HEK293 (cell line): ENCODE measurements around the gene HAND1.

Experiments
- CTCF ChIA-PET: fragments of 350-600 bp; formaldehyde crosslinking; extraction: SDS; loops from one replicate; lab custom pipeline; 2021; ENCODE audit warnings: antibody characterized with exemption; lab: Yijun Ruan, JAX
- POLR2A ChIA-PET: fragments of 300-600 bp; formaldehyde crosslinking; extraction: SDS; loops from one replicate; lab custom pipeline; 2020; ENCODE audit warnings: antibody characterized with exemption, inconsistent platforms; lab: Yijun Ruan, JAX
- H3K27ac ChIP-seq: fragments of 200-500 bp; sonication (Bioruptor generic); 2 replicates; pipeline ENCODE4 v1.5.1; 2014; ENCODE audit warnings: low read depth, low read length, control low read depth, inconsistent platforms; ENCODE audit errors: extremely low read depth
- H3K36me3 ChIP-seq, 2 experiments: fragments of 200-500 bp in 1 of 2; sonication (Bioruptor generic) in 1 of 2; 1 replicate in 1 of 2; 2 replicates in 1 of 2; pipeline ENCODE4 v1.5.1; 2014 to 2017; ENCODE audit warnings: inconsistent platforms in 2 of 2, low read length in 2 of 2; ENCODE audit not compliant: control insufficient read depth in 2 of 2, insufficient read depth in 1 of 2
- H3K4me1 ChIP-seq: fragments of 200-500 bp; sonication (Bioruptor generic); 2 replicates; pipeline ENCODE4 v1.5.1; 2014; ENCODE audit warnings: mild to moderate bottlenecking, low read length, inconsistent platforms; ENCODE audit not compliant: control insufficient read depth, insufficient read depth
- H3K4me3 ChIP-seq: 2 replicates; pipeline ENCODE4 v1.5.1; 2011; ENCODE audit warnings: low read depth, mild to moderate bottlenecking, control low read depth, low read length, moderate library complexity
- H3K9me3 ChIP-seq: fragments of 200-500 bp; sonication (Bioruptor generic); 2 replicates; pipeline ENCODE4 v1.5.1; 2014; ENCODE audit warnings: low read depth, low read length, inconsistent platforms; ENCODE audit not compliant: control insufficient read depth, insufficient read depth
- ELK4 ChIP-seq: IDR thresholded peaks from 2 replicates; pipeline ENCODE4 v1.6.1; 2011; ENCODE audit warnings: mild to moderate bottlenecking, low read depth, low read length, borderline replicate concordance
- GLIS1 ChIP-seq: fragments of 450-650 bp; formaldehyde crosslinking; IDR thresholded peaks from 2 replicates; pipeline ENCODE4 v1.5.1; 2016; ENCODE audit warnings: missing biosample characterization, missing genetic modification characterization
- GLIS2 ChIP-seq: fragments of 450-650 bp; formaldehyde crosslinking; IDR thresholded peaks from 2 replicates; pipeline ENCODE4 v1.5.1; 2016; ENCODE audit warnings: missing biosample characterization, missing genetic modification characterization
- KLF8 ChIP-seq: fragments of 450-650 bp; formaldehyde crosslinking; IDR thresholded peaks from 2 replicates; pipeline ENCODE4 v1.5.1; 2016; ENCODE audit warnings: missing biosample characterization, missing genetic modification characterization
- MEIS1 ChIP-seq: sonication (generic); formaldehyde crosslinking; IDR thresholded peaks from 2 replicates; pipeline ENCODE4 v1.8.1; 2022; ENCODE audit warnings: missing genetic modification reagents, mild to moderate bottlenecking, borderline replicate concordance
- MZF1 ChIP-seq: fragments of 450-650 bp; formaldehyde crosslinking; IDR thresholded peaks from 2 replicates; pipeline ENCODE4 v1.5.1; 2017; ENCODE audit warnings: missing biosample characterization, missing genetic modification characterization, borderline replicate concordance
- PRDM10 ChIP-seq: fragments of 450-650 bp; formaldehyde crosslinking; IDR thresholded peaks from 2 replicates; pipeline ENCODE4 v1.5.1; 2016; ENCODE audit warnings: missing biosample characterization, missing genetic modification characterization
- SCRT1 ChIP-seq: fragments of 450-650 bp; formaldehyde crosslinking; IDR thresholded peaks from 2 replicates; pipeline ENCODE4 v1.5.1; 2016; ENCODE audit warnings: missing biosample characterization, missing genetic modification characterization, borderline replicate concordance
- SCRT2 ChIP-seq: fragments of 450-650 bp; formaldehyde crosslinking; IDR thresholded peaks from 2 replicates; pipeline ENCODE4 v1.5.1; 2016; ENCODE audit warnings: missing biosample characterization, missing genetic modification characterization
- YY1 ChIP-seq: fragments of 450-650 bp; formaldehyde crosslinking; IDR thresholded peaks from 2 replicates; pipeline ENCODE4 v1.5.1; 2018; ENCODE audit warnings: missing biosample characterization, missing genetic modification characterization
- ZBTB20 ChIP-seq: fragments of 450-650 bp; formaldehyde crosslinking; IDR thresholded peaks from 2 replicates; pipeline ENCODE4 v1.5.1; 2016; ENCODE audit warnings: missing biosample characterization, missing genetic modification characterization
- ZBTB44 ChIP-seq: fragments of 450-650 bp; IDR thresholded peaks from 2 replicates; pipeline ENCODE4 v1.5.1; 2018; ENCODE audit warnings: missing biosample characterization, mild to moderate bottlenecking, missing genetic modification characterization
- ZBTB6 ChIP-seq: fragments of 450-650 bp; formaldehyde crosslinking; IDR thresholded peaks from 2 replicates; pipeline ENCODE4 v1.5.1; 2017; ENCODE audit warnings: missing biosample characterization, missing genetic modification characterization
- ZBTB7A ChIP-seq: fragments of 450-650 bp; formaldehyde crosslinking; IDR thresholded peaks from 2 replicates; pipeline ENCODE4 v1.5.1; 2016; ENCODE audit warnings: low read depth, missing biosample characterization, missing genetic modification characterization
- ZIC2 ChIP-seq: fragments of 450-650 bp; formaldehyde crosslinking; IDR thresholded peaks from 2 replicates; pipeline ENCODE4 v1.5.1; 2016; ENCODE audit warnings: missing biosample characterization, missing genetic modification characterization
- ZNF121 ChIP-seq: fragments of 450-650 bp; formaldehyde crosslinking; IDR thresholded peaks from 2 replicates; pipeline ENCODE4 v1.5.1; 2016; ENCODE audit warnings: missing biosample characterization, missing genetic modification characterization
- ZNF169 ChIP-seq: fragments of 450-650 bp; formaldehyde crosslinking; IDR thresholded peaks from 2 replicates; pipeline ENCODE4 v1.5.1; 2016; ENCODE audit warnings: missing biosample characterization, missing genetic modification characterization
- ZNF174 ChIP-seq: fragments of 450-650 bp; formaldehyde crosslinking; IDR thresholded peaks from 2 replicates; pipeline ENCODE4 v1.5.0; 2017; ENCODE audit warnings: missing biosample characterization, mild to moderate bottlenecking, missing genetic modification characterization
- ZNF19 ChIP-seq: fragments of 450-650 bp; formaldehyde crosslinking; IDR thresholded peaks from 2 replicates; pipeline ENCODE4; 2016; ENCODE audit warnings: missing biosample characterization, missing genetic modification characterization, low read depth
- ZNF335 ChIP-seq: fragments of 450-650 bp; formaldehyde crosslinking; conservative IDR thresholded peaks from 2 replicates; pipeline ENCODE4 v1.5.1; 2016; ENCODE audit warnings: missing biosample characterization, missing genetic modification characterization
- ZNF391 ChIP-seq: fragments of 450-650 bp; formaldehyde crosslinking; IDR thresholded peaks from 2 replicates; pipeline ENCODE4 v1.5.1; 2016; ENCODE audit warnings: low read depth, missing biosample characterization, missing genetic modification characterization, borderline replicate concordance
- ZNF48 ChIP-seq: fragments of 450-650 bp; formaldehyde crosslinking; IDR thresholded peaks from 2 replicates; pipeline ENCODE4 v1.5.1; 2016; ENCODE audit warnings: missing biosample characterization, missing genetic modification characterization
- ZNF548 ChIP-seq: fragments of 450-650 bp; formaldehyde crosslinking; IDR thresholded peaks from 2 replicates; pipeline ENCODE4 v1.5.1; 2016; ENCODE audit warnings: missing biosample characterization, missing genetic modification characterization
- ZNF560 ChIP-seq: fragments of 450-650 bp; formaldehyde crosslinking; IDR thresholded peaks from 2 replicates; pipeline ENCODE4 v1.5.1; 2017; ENCODE audit warnings: missing biosample characterization, missing genetic modification characterization, borderline replicate concordance
- ZNF677 ChIP-seq: fragments of 450-650 bp; IDR thresholded peaks from 2 replicates; pipeline ENCODE4 v1.5.0; 2018; ENCODE audit warnings: missing biosample characterization, mild to moderate bottlenecking, missing genetic modification characterization, moderate library complexity
- ZNF791 ChIP-seq: fragments of 450-650 bp; formaldehyde crosslinking; IDR thresholded peaks from 2 replicates; pipeline ENCODE4 v1.5.1; 2016; ENCODE audit warnings: missing biosample characterization, missing genetic modification characterization
- ZNF792 ChIP-seq: fragments of 450-650 bp; formaldehyde crosslinking; IDR thresholded peaks from 2 replicates; pipeline ENCODE4 v1.5.1; 2016; ENCODE audit warnings: missing biosample characterization, missing genetic modification characterization
- ZSCAN30 ChIP-seq: fragments of 450-650 bp; IDR thresholded peaks from 2 replicates; pipeline ENCODE4 v1.5.1; 2018; ENCODE audit warnings: missing biosample characterization, mild to moderate bottlenecking, missing genetic modification characterization, moderate library complexity
- TF ChIP-seq, protein P1 (sequence below): fragments of 450-650 bp; formaldehyde crosslinking; IDR thresholded peaks from 2 replicates; pipeline ENCODE4 v1.5.1; 2017; ENCODE audit warnings: missing biosample characterization, mild to moderate bottlenecking, missing genetic modification characterization, moderate library complexity

HAND1 gene

GRCh38 chr5:154477382-154478223 is 424 bp downstream of the HAND1 start:
- CTCF ChIA-PET, result interaction anchor here (0.6 to 1.0 kb wide), 4 partner anchors 9 to 44 kb away, joined by 3 to 5 read pairs (median 3); no protein-coding TSS in a partner anchor
- POLR2A ChIA-PET, result interaction anchor here (0.6 to 1.3 kb wide), 2 partner anchors 28 to 288 kb away, joined by 3 read pairs; no protein-coding TSS in a partner anchor
- peak overlapping the region; percentile 25 for H3K4me3 ChIP-seq
- no peak for TF ChIP-seq ZNF677 (tag by site-specific recombination)
- no peak for TF ChIP-seq ZNF792 (tag by site-specific recombination)
- 0 out of 2 replicates have a peak, but pooled peaks have one; percentile 33 for TF ChIP-seq PRDM10 (tag by site-specific recombination)
- TF ChIP-seq SCRT1 (tag by site-specific recombination), result peak; percentile 62; the same call in 1 of the 2 replicates
- peak; percentile 42 for TF ChIP-seq ZIC2 (tag by site-specific recombination)
- TF ChIP-seq ZNF48 (tag by site-specific recombination), result no peak
- no peak for TF ChIP-seq ZNF548
- no peak for TF ChIP-seq MEIS1 (CRISPR knock-in tag)
- peak; percentile 38; the same call in 1 of the 2 replicates for TF ChIP-seq ZBTB6 (tag by site-specific recombination)
- no peak for TF ChIP-seq ZSCAN30 (tag by site-specific recombination)
- no peak for TF ChIP-seq MZF1 (tag by site-specific recombination)
- TF ChIP-seq ELK4, result no peak
- TF ChIP-seq ZNF791 (tag by site-specific recombination), result no peak
- no peak for TF ChIP-seq ZBTB7A (tag by site-specific recombination)
- TF ChIP-seq ZNF174 (tag by site-specific recombination), result no peak
- TF ChIP-seq, protein P1, sequence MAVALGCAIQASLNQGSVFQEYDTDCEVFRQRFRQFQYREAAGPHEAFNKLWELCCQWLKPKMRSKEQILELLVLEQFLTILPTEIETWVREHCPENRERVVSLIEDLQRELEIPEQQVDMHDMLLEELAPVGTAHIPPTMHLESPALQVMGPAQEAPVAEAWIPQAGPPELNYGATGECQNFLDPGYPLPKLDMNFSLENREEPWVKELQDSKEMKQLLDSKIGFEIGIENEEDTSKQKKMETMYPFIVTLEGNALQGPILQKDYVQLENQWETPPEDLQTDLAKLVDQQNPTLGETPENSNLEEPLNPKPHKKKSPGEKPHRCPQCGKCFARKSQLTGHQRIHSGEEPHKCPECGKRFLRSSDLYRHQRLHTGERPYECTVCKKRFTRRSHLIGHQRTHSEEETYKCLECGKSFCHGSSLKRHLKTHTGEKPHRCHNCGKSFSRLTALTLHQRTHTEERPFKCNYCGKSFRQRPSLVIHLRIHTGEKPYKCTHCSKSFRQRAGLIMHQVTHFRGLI (tag by site-specific recombination), result no peak
- TF ChIP-seq GLIS2 (tag by site-specific recombination), result peak; percentile 56; the same call in 1 of the 2 replicates
- no peak for TF ChIP-seq ZNF121 (tag by site-specific recombination)
- TF ChIP-seq ZBTB44, result no peak
- TF ChIP-seq ZBTB20, result peak; percentile 62; the same call in 1 of the 2 replicates
- TF ChIP-seq SCRT2 (tag by site-specific recombination), result peak; percentile 80
- TF ChIP-seq ZNF560 (tag by site-specific recombination), result no peak
- no peak for TF ChIP-seq GLIS1 (tag by site-specific recombination)
- TF ChIP-seq ZNF391 (tag by site-specific recombination), result no peak
- TF ChIP-seq ZNF169 (tag by site-specific recombination), result no peak
- peak; percentile 73 for TF ChIP-seq ZNF335 (tag by site-specific recombination)
- no peak for TF ChIP-seq ZNF19 (tag by site-specific recombination)
- TF ChIP-seq KLF8, result no peak
- no peak for TF ChIP-seq YY1 (tag by site-specific recombination)

More at GRCh38 chr5:154477382-154478223, 424 bp downstream of the HAND1 start:
- no peaks in the 10 kb centered on the region for H3K9me3 ChIP-seq
- H3K4me1 ChIP-seq, result no peaks in the 10 kb centered on the region
- no peaks in the 10 kb centered on the region for H3K36me3 ChIP-seq
- H3K27ac ChIP-seq, result no peak overlapping the region
